SU-DHL-6 (cell line): ENCODE results near the gene LPCAT3.

ENCODE experiments used
- CTCF ChIP-seq: fragments of 200-600 bp; sonication (generic); IDR thresholded peaks from one replicate; pipeline ENCODE4 v1.5.1; 2017; ENCODE audit warnings: antibody characterized with exemption, mild to moderate bottlenecking, low read length, moderate library complexity; ENCODE audit not compliant: insufficient read depth, poor library complexity, severe bottlenecking
- EZH2phosphoT487 ChIP-seq: fragments of 200-600 bp; sonication (generic), shearing (Covaris generic); conservative IDR thresholded peaks from 2 replicates; pipeline ENCODE4 v1.6.1; 2018; ENCODE audit warnings: mild to moderate bottlenecking, antibody characterized with exemption, low read length, moderate library complexity, mixed read lengths

- TF ChIP-seq CTCF, result no peak
- TF ChIP-seq EZH2phosphoT487, result no peak
Observed at GRCh38 chr12:7035463-7035862, 17.2 kb upstream of the LPCAT3 start.
